HG02678 (cell line): ENCODE measurements around the gene SLFN5.
A peak's percentile ranks its signal among the peaks of the same experiment; 100 is the strongest.
"Not testable (repeated sequence)": the region's sequence is repeated elsewhere in the genome, so short reads cannot be mapped to it uniquely, and the experiment has no call there.

ENCODE experiments used
- ATAC-seq: cut with Tn5 transposase; IDR thresholded peaks from one replicate; pipeline ENCODE4 v1.9.1; 2021; ENCODE audit warnings: mild to moderate bottlenecking, moderate library complexity; ENCODE audit not compliant: unreplicated experiment

SLFN5 gene

DNA sequence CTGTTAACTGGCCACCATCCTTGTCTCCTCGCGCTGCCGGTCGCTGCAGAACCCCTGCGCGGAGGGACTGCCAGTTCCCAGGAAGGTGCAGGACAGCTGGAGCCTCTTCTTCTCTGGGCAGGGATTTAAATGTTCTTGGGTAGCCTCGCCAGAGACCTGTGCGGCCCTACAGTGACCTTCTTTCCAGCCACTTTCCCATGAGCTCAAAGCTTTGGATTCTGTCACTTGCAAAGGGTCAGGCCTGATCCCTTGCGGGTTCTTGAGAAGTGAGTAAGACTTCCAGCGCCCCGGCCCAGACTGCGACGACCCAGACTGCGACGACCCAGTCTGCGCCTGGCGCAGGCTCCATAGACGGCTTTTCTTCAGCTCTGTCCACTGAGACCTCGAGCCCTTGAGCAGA, 1.4 kb upstream of the SLFN5 start:
- ATAC-seq, result no peak

DNA sequence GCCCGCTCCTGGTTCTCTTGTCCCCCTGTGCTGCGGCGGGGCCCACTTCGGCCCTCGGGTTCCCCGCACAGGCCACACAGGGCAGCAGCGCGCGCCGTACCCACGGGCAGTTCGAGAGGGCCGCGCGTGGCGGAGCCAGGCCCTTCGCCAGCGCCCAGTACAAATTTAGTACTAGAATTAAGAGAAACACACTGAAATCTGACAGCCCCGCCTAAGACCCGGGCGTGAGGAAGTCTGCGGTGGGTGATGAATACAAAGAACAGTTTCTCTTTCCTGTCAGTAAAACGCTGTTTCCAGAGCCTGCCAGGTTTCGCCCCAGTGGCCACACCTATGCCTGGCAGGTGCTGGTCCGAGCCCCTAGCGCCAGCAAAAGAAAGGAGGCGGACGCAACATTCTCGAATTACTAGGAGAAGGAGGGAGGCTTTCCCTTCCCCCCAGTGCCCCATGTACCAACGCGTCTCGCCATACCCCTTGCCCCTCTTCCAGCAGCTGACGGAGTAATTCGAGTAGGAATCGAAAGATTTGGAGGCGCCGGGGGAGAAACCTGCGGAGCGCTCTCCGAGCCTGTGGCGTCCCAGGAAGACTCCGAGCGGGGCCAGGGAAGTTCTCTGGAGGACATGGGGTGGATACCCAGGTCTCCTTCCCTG, 591 bp upstream of the SLFN5 start:
- peak; percentile 54 for ATAC-seq

DNA sequence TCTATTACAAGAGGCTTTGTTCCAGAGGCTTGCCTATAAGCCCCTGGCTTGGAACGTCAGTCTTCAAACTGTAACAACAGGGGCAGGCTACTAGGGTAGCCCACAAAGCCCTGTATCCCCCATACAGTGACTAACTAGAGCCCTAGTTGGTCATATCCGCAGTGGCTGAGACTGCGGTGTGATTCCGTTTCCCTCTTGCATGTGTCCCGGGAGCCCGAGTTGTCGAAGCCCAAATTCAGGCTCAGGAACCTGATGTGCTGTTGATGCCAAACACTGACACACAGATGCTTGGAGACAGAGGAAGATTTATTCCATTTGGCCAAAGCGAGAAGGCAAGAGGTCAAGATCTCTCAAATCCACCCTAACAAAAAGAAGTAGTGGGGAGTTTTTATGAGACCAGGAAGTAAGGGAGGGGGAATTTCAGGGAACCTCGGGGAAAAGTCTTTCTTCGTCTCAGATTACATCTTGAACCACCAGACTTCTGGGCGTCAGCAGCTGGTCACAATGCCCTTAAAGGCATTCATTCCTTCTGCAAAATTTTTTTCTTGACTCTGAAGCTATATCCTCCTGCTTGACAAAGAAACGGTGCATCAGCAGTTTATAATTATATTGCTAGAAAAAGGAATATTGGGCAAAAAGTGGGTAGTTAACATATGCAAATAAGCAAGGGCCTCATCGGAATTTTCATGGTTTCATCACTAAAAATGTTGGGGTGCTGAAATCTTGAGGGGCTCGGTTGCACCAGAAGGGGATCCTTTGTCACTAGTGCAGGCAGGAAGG, 879 bp downstream of the SLFN5 start:
- ATAC-seq, result peak; percentile 8

DNA sequence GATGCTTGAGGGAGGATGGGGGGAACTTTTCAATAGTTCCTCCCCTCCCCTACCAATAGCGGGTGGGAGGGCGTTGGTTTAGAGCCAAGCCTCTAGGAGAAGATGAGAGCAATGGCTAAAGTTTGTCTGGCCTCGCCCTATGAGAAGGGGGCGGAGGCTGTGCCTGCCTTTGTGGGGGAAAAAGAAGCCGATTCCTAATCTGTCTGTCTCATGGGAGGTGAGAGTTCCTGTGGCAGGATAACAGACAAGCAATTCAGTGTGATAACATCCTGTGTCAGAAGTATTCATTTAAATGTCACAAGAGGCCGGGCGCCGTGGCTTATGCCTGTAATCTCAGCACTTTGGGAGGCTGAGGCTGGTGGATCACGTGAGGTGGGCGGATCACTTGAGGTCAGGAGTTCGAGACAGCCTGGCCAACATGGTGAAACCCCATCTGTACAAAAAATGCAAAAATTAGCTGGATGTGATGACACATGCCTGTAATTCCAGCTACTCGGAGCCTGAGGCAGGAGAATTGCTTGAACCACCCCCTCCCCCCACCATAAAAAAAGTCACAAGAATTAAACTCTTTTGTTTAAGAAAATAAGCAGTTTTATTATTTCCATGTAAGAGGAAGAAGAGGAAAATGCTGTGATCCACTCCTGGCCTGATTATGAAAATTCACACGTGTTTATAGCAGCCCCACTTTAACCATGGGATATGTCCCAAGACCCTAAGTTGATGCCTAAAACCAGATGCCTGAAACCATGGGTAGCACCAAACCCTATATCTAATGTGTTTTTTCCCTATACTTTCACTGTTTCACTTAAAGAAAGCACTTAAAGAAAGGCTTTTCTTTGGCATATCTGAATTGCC, 1.7 kb downstream of the SLFN5 start:
- peak; percentile 45 for ATAC-seq

DNA sequence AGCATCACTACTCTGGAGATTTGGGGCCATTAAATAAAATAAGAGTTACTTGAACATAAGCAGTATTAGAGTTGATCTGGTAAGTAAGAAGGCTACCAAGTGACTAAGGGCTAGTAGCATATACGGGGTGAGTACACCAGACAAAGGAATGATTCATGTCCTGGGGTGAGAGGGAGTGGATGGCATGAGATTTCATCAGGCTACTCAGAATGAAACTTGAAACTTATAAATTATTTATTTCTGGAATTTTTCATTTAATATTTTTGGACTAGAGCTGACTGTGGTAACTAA, 2.3 kb downstream of the SLFN5 start:
- no peak for ATAC-seq

DNA sequence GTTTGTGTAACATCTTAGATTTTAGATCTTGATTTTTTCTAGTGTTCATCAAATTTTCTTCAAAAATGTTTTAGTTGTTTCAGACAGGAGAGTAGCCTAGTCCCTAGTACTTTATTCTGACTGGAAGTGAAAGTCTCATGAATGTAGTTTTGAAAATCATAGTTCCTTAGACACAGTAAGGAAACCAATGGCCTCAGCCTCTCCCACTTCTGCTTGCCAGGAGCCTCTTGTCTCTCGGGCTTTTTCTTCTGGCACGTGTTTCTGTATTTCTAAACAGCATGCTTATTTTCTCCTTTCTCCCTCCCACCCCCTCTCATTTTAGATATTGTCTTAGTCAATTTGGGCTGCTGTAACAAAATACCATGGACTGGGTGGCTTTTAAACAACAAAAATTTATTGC, 9.8 kb downstream of the SLFN5 start:
- ATAC-seq, result no peak

DNA sequence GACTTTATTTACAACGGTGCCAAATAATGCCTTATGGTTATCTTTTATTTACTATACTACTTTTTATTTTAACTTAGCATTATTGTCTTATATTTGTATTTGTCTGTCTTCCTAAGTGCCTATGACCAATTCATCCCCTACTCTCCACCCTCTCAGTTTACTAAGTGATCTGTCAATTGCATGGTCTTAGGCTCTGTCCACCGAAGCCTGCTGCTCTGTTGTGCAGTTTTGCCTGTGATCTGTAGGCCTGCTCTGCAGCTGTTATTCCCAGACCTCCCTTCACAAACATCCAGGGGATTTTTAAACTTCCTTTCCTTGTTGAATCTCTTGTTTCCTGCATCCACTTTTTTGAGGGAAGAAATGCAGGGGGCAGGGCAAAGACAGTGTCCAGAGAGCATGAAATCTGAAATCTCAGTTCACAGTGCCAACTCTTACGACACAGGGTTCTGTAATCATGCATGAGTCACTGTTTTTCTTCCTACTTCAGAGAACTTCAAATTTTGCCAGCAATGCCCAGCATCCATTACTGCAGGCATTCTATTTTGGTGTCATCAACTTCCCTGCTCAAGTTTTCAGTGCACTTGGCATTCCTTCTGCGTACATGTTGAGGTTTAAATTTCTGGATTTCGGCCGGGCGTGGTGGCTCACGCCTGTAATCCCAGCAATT, 11.4 kb downstream of the SLFN5 start:
- ATAC-seq, result no peak

DNA sequence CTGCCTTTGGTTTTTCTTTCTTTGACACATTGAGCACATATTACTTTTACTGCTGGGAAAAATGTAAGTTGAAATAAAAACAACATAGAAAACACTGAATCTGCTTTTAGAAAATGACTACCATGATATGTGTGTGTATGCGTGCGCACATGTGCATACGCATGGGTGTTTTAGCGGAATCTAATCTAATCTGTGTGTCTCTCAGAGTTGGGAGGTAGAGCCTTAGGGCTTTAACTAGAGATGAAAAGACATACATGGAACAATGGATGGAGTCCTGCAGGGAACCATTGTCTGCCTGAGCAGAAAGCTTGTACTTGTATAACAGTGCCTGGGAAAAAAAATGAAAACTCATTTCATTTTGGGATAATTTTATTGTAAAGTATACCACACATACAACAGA, 12.4 kb downstream of the SLFN5 start:
- ATAC-seq, result no peak

DNA sequence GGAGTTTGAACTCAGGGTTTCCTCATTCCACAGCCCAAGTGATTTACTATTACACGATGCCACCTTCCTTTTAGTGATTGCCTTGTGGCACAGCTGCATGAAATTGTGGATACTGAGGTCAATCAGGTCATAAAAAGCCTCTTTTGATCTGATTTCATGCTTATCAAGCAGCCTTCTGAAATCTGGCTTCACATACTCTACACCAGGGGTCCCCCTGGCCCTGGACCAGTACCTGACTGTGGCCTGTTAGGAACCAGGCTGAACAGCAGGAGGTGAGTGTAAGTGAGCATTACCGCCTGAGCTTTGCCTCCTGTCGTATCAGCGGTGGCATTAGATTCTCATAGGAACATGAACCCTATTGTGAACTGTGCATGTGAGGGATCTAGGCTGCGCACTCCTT, 13.8 kb downstream of the SLFN5 start:
- no peak for ATAC-seq

DNA sequence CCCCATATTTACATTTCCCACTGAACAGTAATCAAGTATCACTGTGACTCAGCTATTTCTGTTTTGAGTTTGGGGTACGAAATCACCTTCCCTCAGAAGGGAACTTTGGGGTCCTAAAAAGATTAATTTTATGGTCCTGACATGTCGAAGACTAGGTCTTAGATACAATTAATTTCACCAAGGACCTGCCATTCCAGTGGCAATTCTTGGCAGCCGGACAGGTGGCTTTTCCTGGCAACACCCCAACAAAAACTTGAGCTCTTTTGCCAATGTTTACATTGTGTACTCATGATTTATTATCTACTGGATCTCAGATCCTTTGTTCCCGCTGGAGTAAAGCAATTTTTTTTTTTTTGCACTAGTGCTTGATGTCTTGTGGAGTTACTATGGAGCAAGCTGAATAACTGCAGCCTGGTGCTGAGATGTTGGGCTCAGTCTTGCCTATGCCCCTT, 14.4 kb downstream of the SLFN5 start:
- no peak for ATAC-seq

DNA sequence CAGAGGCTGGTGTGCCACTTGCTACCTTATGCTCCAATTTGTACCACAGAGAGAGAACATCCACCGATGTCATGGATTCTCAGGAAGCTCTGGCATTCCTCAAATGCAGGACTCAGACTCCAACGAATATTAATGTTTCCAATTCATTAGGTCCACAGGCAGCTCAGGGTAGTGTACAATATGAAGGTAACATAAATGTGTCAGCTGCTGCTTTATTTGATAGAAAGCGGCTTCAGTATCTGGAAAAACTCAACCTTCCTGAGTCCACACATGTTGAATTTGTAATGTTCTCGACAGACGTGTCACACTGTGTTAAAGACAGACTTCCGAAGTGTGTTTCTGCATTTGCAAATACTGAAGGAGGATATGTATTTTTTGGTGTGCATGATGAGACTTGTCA, 16.1 kb downstream of the SLFN5 start:
- ATAC-seq, result no peak

DNA sequence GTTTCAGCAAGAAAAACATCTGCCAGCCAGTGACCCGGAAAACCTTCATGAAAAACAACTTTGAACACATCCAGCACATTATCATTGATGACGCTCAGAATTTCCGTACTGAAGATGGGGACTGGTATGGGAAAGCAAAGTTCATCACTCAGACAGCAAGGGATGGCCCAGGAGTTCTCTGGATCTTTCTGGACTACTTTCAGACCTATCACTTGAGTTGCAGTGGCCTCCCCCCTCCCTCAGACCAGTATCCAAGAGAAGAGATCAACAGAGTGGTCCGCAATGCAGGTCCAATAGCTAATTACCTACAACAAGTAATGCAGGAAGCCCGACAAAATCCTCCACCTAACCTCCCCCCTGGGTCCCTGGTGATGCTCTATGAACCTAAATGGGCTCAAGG, 22.2 kb downstream of the SLFN5 start:
- ATAC-seq, result no peak

DNA sequence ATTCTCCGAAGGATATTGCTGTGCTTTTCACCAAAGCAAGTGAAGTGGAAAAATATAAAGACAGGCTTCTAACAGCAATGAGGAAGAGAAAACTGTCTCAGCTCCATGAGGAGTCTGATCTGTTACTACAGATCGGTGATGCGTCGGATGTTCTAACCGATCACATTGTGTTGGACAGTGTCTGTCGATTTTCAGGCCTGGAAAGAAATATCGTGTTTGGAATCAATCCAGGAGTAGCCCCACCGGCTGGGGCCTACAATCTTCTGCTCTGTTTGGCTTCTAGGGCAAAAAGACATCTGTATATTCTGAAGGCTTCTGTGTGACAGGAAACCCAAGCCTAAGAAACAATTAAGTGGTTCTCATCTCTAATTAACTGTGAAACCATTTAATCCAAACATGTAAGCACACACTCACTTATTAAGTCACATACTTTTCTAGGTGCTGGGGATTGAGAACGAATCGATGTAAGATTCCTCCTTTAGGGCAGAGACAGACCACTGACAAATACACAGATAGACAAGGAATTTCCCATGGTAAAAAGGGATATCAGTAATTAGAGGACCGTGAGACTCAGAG, 22.8 kb downstream of the SLFN5 start:
- ATAC-seq, result no peak

DNA sequence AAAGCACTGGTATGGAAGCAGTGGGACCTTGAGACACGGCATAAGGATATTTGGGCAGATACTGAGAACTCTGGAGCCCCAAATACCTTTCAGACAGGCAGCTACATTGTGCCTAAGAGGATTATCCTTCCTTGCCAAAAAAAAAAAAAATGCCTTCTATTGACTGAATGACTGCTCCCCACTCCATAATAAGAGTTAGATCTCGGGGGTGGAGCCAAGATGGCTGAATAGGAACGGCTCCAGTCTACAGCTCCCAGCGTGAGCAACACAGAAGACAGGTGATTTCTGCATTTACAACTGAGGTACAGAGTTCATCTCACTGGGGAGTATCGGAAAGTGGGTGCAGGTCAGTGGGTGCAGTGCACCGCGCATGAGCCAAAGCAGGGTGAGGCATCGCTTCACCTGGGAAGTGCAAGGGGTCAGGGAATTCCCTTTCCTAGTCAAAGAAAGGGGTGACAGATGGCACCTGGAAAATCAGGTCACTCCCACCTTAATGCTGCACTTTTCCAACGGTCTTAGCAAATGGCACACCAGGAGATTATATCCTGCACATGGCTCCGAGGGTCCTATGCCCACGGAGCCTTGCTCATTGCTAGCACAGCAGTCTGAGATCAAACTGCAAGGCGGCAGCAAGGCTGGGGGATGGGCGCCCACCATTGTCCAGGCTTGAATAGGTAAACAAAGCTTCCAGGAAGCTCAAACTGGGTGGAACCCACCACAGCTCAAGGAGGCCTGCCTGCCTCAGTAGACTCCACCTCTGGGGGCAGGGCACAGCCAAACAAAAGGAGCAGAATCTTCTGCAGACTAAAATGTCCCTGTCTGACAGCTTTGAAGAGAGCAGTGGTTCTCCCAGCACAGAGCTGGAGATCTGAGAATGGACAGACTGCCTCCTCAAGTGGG, 31.5 kb downstream of the SLFN5 start:
- ATAC-seq, result not testable (repeated sequence)

DNA sequence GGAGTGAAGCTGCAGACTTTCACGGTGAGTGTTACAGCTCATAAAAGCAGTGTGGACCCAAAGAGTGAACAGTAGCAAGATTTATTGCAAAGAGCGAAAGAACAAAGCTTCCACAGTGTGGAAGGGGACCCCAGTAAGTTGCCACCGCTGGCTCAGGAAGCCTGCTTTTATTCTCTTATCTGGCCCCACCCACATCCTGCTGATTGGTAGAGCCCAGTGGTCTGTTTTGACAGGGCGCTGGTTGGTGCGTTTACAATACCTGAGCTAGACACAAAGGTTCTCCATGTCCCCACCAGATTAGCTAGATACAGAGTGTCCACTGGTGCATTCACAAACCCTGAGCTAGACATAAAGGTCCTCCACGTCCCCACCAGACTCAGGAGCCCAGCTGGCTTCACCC, 35.6 kb downstream of the SLFN5 start:
- not testable (repeated sequence) for ATAC-seq

DNA sequence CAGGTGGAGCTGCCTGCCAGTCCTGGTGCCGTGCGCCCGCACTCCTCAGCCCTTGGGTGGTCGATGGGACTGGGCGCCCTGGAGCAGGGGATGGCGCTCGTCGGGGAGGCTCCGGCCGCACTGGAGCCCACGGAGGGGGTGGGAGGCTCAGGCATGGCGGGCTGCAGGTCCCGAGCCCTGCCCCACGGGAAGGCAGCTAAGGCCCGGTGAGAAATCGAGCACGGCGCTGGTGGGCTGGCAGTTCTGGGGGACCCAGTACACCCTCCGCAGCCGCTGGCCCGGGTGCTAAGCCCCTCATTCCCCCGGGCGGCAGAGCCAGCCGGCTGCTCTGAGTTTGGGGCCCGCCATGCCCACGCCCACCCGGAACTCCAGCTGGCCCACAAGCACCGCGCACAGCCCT, 36.0 kb downstream of the SLFN5 start:
- not testable (repeated sequence) for ATAC-seq

DNA sequence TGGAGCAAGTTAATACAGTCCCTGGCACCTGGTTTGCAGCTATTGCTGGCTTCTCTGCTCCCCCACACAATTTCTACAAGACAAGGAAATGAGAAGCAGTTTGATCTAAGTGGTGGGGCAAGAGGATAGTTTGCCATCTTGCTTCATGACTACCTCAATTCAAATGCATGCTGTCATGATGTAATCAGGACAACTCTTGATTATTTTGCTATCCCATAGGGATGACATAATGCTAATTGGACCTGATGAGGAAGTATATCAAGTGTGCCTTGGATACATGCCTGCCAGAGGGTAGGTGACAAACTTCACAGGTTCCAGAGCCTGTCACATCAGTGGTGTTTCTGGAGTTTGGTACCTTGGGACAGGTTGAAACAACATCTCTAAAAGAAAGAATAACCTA, 40.9 kb downstream of the SLFN5 start:
- ATAC-seq, result no peak

DNA sequence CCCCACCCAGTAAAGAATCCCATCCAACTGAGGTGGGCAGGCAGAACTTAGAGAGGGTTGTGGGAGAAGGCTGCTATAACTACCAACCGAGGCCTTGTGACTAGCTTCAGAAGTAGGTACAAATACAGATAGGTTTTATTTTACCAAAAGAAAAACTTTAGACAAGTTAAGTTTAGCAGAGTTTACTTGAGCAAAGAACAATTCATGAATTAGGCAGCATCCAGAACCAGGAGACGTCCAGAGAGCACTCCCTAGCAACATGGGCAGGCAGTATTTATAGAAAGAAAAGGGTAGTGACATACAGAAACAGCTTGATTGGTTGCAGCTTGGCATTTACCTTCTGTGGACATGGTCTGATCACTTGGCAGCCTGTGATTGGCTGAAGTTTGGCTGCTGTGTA, 42.1 kb downstream of the SLFN5 start:
- no peak for ATAC-seq

DNA sequence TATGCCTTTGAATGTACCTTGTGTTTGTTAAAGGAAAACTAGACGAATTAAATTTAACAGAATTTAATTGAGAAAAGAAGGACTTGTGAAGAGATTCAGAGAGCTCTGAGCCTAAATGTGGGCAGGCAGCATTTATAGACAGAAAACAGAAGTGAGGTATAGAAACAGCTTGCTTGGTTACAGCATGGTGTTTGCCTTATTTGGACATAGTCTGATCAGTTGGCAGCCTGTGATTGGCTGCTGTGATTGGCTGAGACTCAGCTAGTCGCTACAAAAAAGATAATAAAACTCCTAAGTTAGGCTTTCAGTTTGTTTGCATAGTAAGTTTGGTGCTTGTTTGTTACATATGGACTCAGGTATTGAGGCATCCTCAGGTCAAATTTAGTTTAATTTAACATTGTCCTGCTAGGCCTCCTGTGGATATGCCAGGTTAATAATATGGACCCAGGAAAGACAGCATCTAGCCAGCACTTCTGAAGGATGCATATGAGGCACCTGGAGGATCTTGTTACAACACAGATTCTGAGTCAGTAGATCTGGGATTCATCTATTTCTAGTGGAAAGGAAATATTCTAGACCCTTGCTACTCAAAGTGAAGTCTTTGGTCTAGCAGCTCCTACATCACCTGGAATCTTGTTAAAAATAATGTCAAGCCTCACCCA, 43.4 kb downstream of the SLFN5 start:
- ATAC-seq, result no peak
